HepG2 (cell line): ENCODE results near the gene CATSPERD. TPM values are rescaled to one million over a fixed set of nuclear protein-coding genes. Genes with fewer than 3 reads are reported as not detected.

Experiments
- KAT8 ChIP-seq: IDR thresholded peaks from 2 replicates; pipeline ENCODE4 v1.6.1; 2016; ENCODE audit warnings: missing genetic modification reagents, missing compliant biosample characterization
- KDM2A ChIP-seq: sonication (generic); formaldehyde crosslinking; IDR thresholded peaks from 2 replicates; pipeline ENCODE4 v1.4.0; 2020; ENCODE audit warnings: low read depth, missing genetic modification reagents, borderline replicate concordance
- LCORL ChIP-seq, 2 experiments: fragments of 450-650 bp in 1 of 2; sonication (generic) in 1 of 2; formaldehyde crosslinking in 1 of 2; IDR thresholded peaks; 2 replicates each; pipeline versions ENCODE4 v1.5.0 to v1.6.1; 2017 to 2020; ENCODE audit warnings: antibody characterized with exemption in 1 of 2, missing genetic modification reagents in 1 of 2
- PRPF4 ChIP-seq: fragments of 200-400 bp; formaldehyde crosslinking; IDR thresholded peaks from 2 replicates; pipeline ENCODE4 v1.6.1; 2016; ENCODE audit warnings: low read length, low read depth; ENCODE audit not compliant: poor library complexity, severe bottlenecking
- RXRA ChIP-seq: sonication (generic); formaldehyde crosslinking; IDR thresholded peaks from 2 replicates; pipeline ENCODE4 v1.5.1; 2020; ENCODE audit warnings: missing genetic modification reagents
- ZNF318 ChIP-seq: sonication (generic); formaldehyde crosslinking; IDR thresholded peaks from 2 replicates; pipeline ENCODE4 v1.4.0; 2020; ENCODE audit warnings: mild to moderate bottlenecking, missing genetic modification reagents
- ZSCAN20 ChIP-seq: sonication (generic); formaldehyde crosslinking; IDR thresholded peaks from 2 replicates; pipeline ENCODE4 v1.4.0; 2020; ENCODE audit warnings: missing genetic modification reagents, mild to moderate bottlenecking, borderline replicate concordance
- polyA plus RNA-seq, 8 experiments: library from polyadenylated mRNA; depleted of rRNA in 3 of 8; stranded (reverse) in 7 of 8; unstranded in 1 of 8; fragments of >200 nt; fragmentation: Illumina TruSeq in 4 of 8; extraction: Trizol in 4 of 8; gene quantifications; 2 replicates each; pipeline versions ENCODE4 v1.2.1 to v1.2.3, GENCODE V29; 2011 to 2016; ENCODE audit warnings: low read depth in 4 of 8, missing spikeins in 1 of 8, mixed read lengths in 1 of 8; ENCODE audit not compliant: insufficient read depth in 1 of 8
- total RNA-seq, 5 experiments: library from RNA; depleted of rRNA; stranded (reverse); fragments of >200 nt; fragmentation: Illumina TruSeq; extraction: Trizol; gene quantifications; 2 replicates each; pipeline ENCODE4 v1.2.3, GENCODE V29; 2016; ENCODE audit warnings: low read depth in 1 of 5
- TF ChIP-seq, protein P1 (sequence below): IDR thresholded peaks from 2 replicates; pipeline ENCODE4 v1.6.1; 2016; ENCODE audit warnings: low read depth, missing genetic modification reagents, missing compliant biosample characterization
- TF ChIP-seq, protein P2 (sequence below): IDR thresholded peaks from 2 replicates; pipeline ENCODE4 v1.4.0; 2020; ENCODE audit warnings: mild to moderate bottlenecking, missing genetic modification reagents

CATSPERD gene
- total and polyA plus RNA-seq, 2 of the 13 experiments (the other 11 are each of a cell fraction or from before 2014, with no cell fraction given), result 0.04 TPM; not detected in 1

- TF ChIP-seq KDM2A (CRISPR knock-in tag) (peak; percentile 33; the same call in 1 of the 2 replicates), RXRA (CRISPR knock-in tag) (peak; percentile 91), LCORL (IDR thresholded peaks at IDR 0.05) (no peak), LCORL (CRISPR knock-in tag; IDR thresholded peaks at IDR 0.05) (peak; percentile 63), PRPF4 (no peak), ZSCAN20 (CRISPR knock-in tag) (no peak), ZNF318 (CRISPR knock-in tag) (no peak), KAT8 (CRISPR knock-in tag) (0 out of 2 replicates have a peak, but pooled peaks have one; percentile 21)
- TF ChIP-seq, protein P1, sequence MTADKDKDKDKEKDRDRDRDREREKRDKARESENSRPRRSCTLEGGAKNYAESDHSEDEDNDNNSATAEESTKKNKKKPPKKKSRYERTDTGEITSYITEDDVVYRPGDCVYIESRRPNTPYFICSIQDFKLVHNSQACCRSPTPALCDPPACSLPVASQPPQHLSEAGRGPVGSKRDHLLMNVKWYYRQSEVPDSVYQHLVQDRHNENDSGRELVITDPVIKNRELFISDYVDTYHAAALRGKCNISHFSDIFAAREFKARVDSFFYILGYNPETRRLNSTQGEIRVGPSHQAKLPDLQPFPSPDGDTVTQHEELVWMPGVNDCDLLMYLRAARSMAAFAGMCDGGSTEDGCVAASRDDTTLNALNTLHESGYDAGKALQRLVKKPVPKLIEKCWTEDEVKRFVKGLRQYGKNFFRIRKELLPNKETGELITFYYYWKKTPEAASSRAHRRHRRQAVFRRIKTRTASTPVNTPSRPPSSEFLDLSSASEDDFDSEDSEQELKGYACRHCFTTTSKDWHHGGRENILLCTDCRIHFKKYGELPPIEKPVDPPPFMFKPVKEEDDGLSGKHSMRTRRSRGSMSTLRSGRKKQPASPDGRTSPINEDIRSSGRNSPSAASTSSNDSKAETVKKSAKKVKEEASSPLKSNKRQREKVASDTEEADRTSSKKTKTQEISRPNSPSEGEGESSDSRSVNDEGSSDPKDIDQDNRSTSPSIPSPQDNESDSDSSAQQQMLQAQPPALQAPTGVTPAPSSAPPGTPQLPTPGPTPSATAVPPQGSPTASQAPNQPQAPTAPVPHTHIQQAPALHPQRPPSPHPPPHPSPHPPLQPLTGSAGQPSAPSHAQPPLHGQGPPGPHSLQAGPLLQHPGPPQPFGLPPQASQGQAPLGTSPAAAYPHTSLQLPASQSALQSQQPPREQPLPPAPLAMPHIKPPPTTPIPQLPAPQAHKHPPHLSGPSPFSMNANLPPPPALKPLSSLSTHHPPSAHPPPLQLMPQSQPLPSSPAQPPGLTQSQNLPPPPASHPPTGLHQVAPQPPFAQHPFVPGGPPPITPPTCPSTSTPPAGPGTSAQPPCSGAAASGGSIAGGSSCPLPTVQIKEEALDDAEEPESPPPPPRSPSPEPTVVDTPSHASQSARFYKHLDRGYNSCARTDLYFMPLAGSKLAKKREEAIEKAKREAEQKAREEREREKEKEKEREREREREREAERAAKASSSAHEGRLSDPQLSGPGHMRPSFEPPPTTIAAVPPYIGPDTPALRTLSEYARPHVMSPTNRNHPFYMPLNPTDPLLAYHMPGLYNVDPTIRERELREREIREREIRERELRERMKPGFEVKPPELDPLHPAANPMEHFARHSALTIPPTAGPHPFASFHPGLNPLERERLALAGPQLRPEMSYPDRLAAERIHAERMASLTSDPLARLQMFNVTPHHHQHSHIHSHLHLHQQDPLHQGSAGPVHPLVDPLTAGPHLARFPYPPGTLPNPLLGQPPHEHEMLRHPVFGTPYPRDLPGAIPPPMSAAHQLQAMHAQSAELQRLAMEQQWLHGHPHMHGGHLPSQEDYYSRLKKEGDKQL (CRISPR knock-in tag), result no peak
- TF ChIP-seq, protein P2, sequence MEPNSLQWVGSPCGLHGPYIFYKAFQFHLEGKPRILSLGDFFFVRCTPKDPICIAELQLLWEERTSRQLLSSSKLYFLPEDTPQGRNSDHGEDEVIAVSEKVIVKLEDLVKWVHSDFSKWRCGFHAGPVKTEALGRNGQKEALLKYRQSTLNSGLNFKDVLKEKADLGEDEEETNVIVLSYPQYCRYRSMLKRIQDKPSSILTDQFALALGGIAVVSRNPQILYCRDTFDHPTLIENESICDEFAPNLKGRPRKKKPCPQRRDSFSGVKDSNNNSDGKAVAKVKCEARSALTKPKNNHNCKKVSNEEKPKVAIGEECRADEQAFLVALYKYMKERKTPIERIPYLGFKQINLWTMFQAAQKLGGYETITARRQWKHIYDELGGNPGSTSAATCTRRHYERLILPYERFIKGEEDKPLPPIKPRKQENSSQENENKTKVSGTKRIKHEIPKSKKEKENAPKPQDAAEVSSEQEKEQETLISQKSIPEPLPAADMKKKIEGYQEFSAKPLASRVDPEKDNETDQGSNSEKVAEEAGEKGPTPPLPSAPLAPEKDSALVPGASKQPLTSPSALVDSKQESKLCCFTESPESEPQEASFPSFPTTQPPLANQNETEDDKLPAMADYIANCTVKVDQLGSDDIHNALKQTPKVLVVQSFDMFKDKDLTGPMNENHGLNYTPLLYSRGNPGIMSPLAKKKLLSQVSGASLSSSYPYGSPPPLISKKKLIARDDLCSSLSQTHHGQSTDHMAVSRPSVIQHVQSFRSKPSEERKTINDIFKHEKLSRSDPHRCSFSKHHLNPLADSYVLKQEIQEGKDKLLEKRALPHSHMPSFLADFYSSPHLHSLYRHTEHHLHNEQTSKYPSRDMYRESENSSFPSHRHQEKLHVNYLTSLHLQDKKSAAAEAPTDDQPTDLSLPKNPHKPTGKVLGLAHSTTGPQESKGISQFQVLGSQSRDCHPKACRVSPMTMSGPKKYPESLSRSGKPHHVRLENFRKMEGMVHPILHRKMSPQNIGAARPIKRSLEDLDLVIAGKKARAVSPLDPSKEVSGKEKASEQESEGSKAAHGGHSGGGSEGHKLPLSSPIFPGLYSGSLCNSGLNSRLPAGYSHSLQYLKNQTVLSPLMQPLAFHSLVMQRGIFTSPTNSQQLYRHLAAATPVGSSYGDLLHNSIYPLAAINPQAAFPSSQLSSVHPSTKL (CRISPR knock-in tag), result peak; percentile 59; the same call in 1 of the 2 replicates
Observed at GRCh38 chr19:5800361-5801270, 80.2 kb downstream of the CATSPERD start (continued).
